Neural cell (in vitro differentiated cells): ENCODE results near the gene RERE. TPM values are rescaled to one million over a fixed set of nuclear protein-coding genes. Genes with fewer than 3 reads are reported as not detected.
"Not testable (repeated sequence)": the region's sequence is repeated elsewhere in the genome, so short reads cannot be mapped to it uniquely, and the experiment has no call there.

ENCODE experiments used
- H2AFZ ChIP-seq: fragments of 200-600, 300-800 bp; sonication (generic), shearing (Covaris generic); 2 replicates; pipeline ENCODE4 v1.6.0; 2014; ENCODE audit warnings: low read depth, mild to moderate bottlenecking, antibody characterized with exemption, low read length, moderate library complexity
- H3F3A ChIP-seq: fragments of 200-600 bp; shearing (Covaris generic); 2 replicates; pipeline ENCODE4 v1.6.1; 2016; ENCODE audit warnings: mild to moderate bottlenecking, moderate library complexity, mixed read lengths, antibody characterized with exemption, low read length; ENCODE audit not compliant: insufficient read depth, poor library complexity, severe bottlenecking
- H3K27ac ChIP-seq: fragments of 200-600, 300-800 bp; sonication (generic), shearing (Covaris generic); 2 replicates; pipeline ENCODE4 v1.5.1; 2014; ENCODE audit warnings: mild to moderate bottlenecking, low read length, moderate library complexity
- H3K27me3 ChIP-seq: fragments of 300-800, 200-600 bp; sonication (generic), shearing (Covaris generic); 2 replicates; pipeline ENCODE4 v1.6.0; 2014; ENCODE audit warnings: mild to moderate bottlenecking, low read depth, low read length, moderate library complexity; ENCODE audit not compliant: insufficient read depth
- H3K36me3 ChIP-seq: fragments of 300-800, 200-600 bp; sonication (generic), shearing (Covaris generic); 2 replicates; pipeline ENCODE4 v1.5.1; 2014; ENCODE audit warnings: mild to moderate bottlenecking, antibody characterized with exemption, low read length, moderate library complexity; ENCODE audit not compliant: insufficient read depth
- H3K4me2 ChIP-seq: fragments of 300-800, 200-600 bp; sonication (generic), shearing (Covaris generic); 2 replicates; pipeline ENCODE4 v1.6.0; 2014; ENCODE audit warnings: mild to moderate bottlenecking, low read length
- H3K4me3 ChIP-seq: fragments of 300-800, 200-600 bp; sonication (generic), shearing (Covaris generic); 2 replicates; pipeline ENCODE4 v1.5.1; 2014; ENCODE audit warnings: mild to moderate bottlenecking, low read length, moderate library complexity
- H3K79me2 ChIP-seq: fragments of 200-600 bp; shearing (Covaris generic); replicated peaks from 2 replicates; pipeline ENCODE4 v1.6.0; 2014; ENCODE audit warnings: mild to moderate bottlenecking, low read length, moderate library complexity; ENCODE audit not compliant: insufficient read depth
- H3K9ac ChIP-seq: fragments of 300-800, 200-600 bp; sonication (generic), shearing (Covaris generic); 2 replicates; pipeline ENCODE4 v1.6.1; 2016; ENCODE audit warnings: mild to moderate bottlenecking, low read length, mixed read lengths
- H3K9me2 ChIP-seq: fragments of 200-600 bp; shearing (Covaris generic); 2 replicates; pipeline ENCODE4 v1.6.1; 2016; ENCODE audit warnings: mild to moderate bottlenecking, low read length, mixed read lengths; ENCODE audit not compliant: insufficient read depth
- H3K9me3 ChIP-seq: fragments of 200-600, 300-800 bp; sonication (generic), shearing (Covaris generic); 2 replicates; pipeline ENCODE4 v1.6.1; 2016; ENCODE audit warnings: mild to moderate bottlenecking, mixed run types, low read length, moderate library complexity, mixed read lengths
- H4K20me1 ChIP-seq: fragments of 200-600 bp; shearing (Covaris generic); 2 replicates; pipeline ENCODE4 v1.6.1; 2016; ENCODE audit warnings: mild to moderate bottlenecking, mixed run types; ENCODE audit not compliant: insufficient read depth
- CTCF ChIP-seq: fragments of 450-650 bp; IDR thresholded peaks from 2 replicates; pipeline ENCODE4 v1.5.1; 2014; ENCODE audit warnings: antibody characterized with exemption, mild to moderate bottlenecking, moderate library complexity; ENCODE audit not compliant: poor library complexity, severe bottlenecking
- EP300 ChIP-seq: fragments of 450-650 bp; conservative IDR thresholded peaks from 2 replicates; pipeline ENCODE4 v1.6.1; 2014; ENCODE audit warnings: antibody characterized with exemption, mild to moderate bottlenecking, moderate library complexity; ENCODE audit not compliant: poor library complexity, severe bottlenecking
- EZH2 ChIP-seq: fragments of 200-600, 300-800 bp; shearing (Covaris generic), sonication (generic); IDR thresholded peaks from 2 replicates; pipeline ENCODE4 v1.6.1; 2014; ENCODE audit warnings: antibody characterized with exemption, low read length, borderline replicate concordance, mild to moderate bottlenecking; ENCODE audit not compliant: insufficient read depth, poor library complexity, severe bottlenecking
- MXI1 ChIP-seq: fragments of 450-650 bp; conservative IDR thresholded peaks from 2 replicates; pipeline ENCODE4 v1.6.1; 2014; ENCODE audit warnings: antibody characterized with exemption, mild to moderate bottlenecking; ENCODE audit not compliant: poor library complexity, severe bottlenecking
- POLR2AphosphoS5 ChIP-seq: IDR thresholded peaks from 2 replicates; pipeline ENCODE4 v1.6.1; 2012
- RAD21 ChIP-seq: fragments of 450-650 bp; conservative IDR thresholded peaks from 2 replicates; pipeline ENCODE4 v1.6.1; 2014; ENCODE audit warnings: antibody characterized with exemption, mild to moderate bottlenecking, moderate library complexity
- REST ChIP-seq: IDR thresholded peaks from 2 replicates; pipeline ENCODE4 v1.6.1; 2012; ENCODE audit warnings: borderline replicate concordance
- SMC3 ChIP-seq: fragments of 450-650 bp; conservative IDR thresholded peaks from 2 replicates; pipeline ENCODE4 v1.6.1; 2014; ENCODE audit warnings: antibody characterized with exemption, mild to moderate bottlenecking, moderate library complexity; ENCODE audit not compliant: poor library complexity
- TAF1 ChIP-seq: IDR thresholded peaks from 2 replicates; pipeline ENCODE4 v1.6.1; 2012; ENCODE audit warnings: low read depth
- polyA plus RNA-seq: library from polyadenylated mRNA; depleted of rRNA; stranded (reverse); fragments of >200 nt; gene quantifications from 2 replicates; pipeline ENCODE4 v1.2.3, GENCODE V29; 2014

RERE gene
- polyA plus RNA-seq, 1 donor from 2014 or later: 21.0 TPM

- Histone ChIP-seq H3K4me2 (no peak overlapping the region), H3K4me3 (no peak overlapping the region), H3K36me3 (no peaks in the 10 kb centered on the region), H3F3A (peaks cover 3% of the 10 kb centered on the region), H3K9me2 (no peaks in the 10 kb centered on the region), H3K27ac (no peak overlapping the region), H3K27me3 (no peaks in the 10 kb centered on the region), H3K9ac (no peak overlapping the region), H3K79me2 (peaks cover 65% of the 10 kb centered on the region), H4K20me1 (no peaks in the 10 kb centered on the region), H3K9me3 (no peaks in the 10 kb centered on the region), H2AFZ (no peak overlapping the region)
- TF ChIP-seq POLR2AphosphoS5 (no peak), RAD21 (no peak), SMC3 (no peak), MXI1 (no peak), EZH2 (no peak), EP300 (no peak), CTCF (no peak), TAF1 (no peak), REST (no peak)
Measured at GRCh38 chr1:8625981-8626898, 191.2 kb downstream of the RERE start.

DNA sequence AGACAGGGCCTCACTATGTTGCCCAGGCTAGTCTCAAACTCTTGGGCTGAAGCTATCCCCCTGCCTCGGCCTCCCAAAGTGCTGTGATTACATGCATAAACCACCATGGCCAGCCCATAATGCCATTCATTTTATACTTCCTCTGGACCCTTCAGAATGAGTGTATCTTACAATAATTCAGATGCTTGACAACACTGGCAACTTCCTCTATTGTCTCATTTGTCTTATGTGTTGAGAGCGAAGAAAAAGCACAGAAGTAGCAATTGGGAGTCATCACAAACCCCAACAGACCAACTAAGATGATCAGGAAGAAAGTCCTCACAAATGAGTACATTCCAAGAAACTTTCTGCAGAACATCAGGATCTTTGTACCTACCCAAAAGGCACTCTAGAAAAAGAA lies 191.9 kb downstream of the RERE start:
- no peak overlapping the region for H2AFZ ChIP-seq
- H3K4me3 ChIP-seq: no peak overlapping the region
- H3K27me3 ChIP-seq: no peaks in the 10 kb centered on the region
- TF ChIP-seq CTCF (no peak), RAD21 (no peak), TAF1 (no peak), SMC3 (no peak), EP300 (no peak), EZH2 (no peak), POLR2AphosphoS5 (no peak)
- no peaks in the 10 kb centered on the region for H3K36me3 ChIP-seq
- no peak overlapping the region for H3K9ac ChIP-seq
- no peaks in the 10 kb centered on the region for H3K9me3 ChIP-seq
- H3F3A ChIP-seq: peaks cover 3% of the 10 kb centered on the region
- peaks cover 63% of the 10 kb centered on the region for H3K79me2 ChIP-seq
- H3K4me2 ChIP-seq: no peak overlapping the region
- H3K27ac ChIP-seq: no peak overlapping the region
- no peaks in the 10 kb centered on the region for H4K20me1 ChIP-seq
- no peaks in the 10 kb centered on the region for H3K9me2 ChIP-seq

- not testable (repeated sequence) for H3K4me2 ChIP-seq, H2AFZ ChIP-seq, H3K27ac ChIP-seq, H3F3A ChIP-seq, H3K36me3 ChIP-seq, H3K9me3 ChIP-seq, H3K9ac ChIP-seq, H3K27me3 ChIP-seq, H4K20me1 ChIP-seq, H3K4me3 ChIP-seq, H3K9me2 ChIP-seq
- peaks cover 53% of the 10 kb centered on the region for H3K79me2 ChIP-seq
Measured at GRCh38 chr1:8623651-8624192, 193.7 kb downstream of the RERE start.

DNA sequence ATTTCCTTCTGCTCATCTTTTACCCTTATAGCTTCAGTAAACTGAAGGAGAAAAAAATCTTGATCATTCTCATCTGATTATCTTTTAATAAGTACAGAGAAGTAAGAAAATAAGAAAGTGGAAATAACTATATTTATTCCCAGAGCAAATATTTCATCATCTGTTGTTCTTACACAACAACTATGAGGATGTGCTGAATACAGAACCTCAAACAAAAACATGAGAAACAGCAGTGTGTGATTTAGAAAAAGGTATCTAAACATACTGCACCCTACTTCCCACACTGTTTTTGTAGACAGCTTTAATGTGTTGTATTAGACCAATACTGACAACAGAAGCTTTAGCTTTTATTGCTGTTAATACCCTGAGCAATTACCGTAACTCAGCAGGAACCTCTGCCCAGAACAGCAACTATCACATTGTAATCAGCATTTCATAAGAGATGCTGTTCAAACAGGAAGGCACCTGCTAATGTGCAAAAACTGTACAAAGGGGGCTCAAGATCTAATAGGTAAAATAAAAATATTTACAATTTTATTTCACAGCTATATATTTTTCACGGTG lies 195.6 kb downstream of the RERE start:
- not testable (repeated sequence) for H4K20me1 ChIP-seq, H3K4me2 ChIP-seq, H3K27me3 ChIP-seq, H3F3A ChIP-seq, H3K9me3 ChIP-seq, H2AFZ ChIP-seq, H3K9me2 ChIP-seq, H3K36me3 ChIP-seq, H3K9ac ChIP-seq
- H3K4me3 ChIP-seq: peak overlapping the region; percentile 18
- peak overlapping the region; percentile 28 for H3K27ac ChIP-seq
- H3K79me2 ChIP-seq: peaks cover 38% of the 10 kb centered on the region
